Neural cell (in vitro differentiated cells): ENCODE data around the gene SPCS1. TPM values are rescaled to one million over a fixed set of nuclear protein-coding genes. Genes with fewer than 3 reads are reported as not detected.

ENCODE experiments used
- H2AFZ ChIP-seq: fragments of 200-600, 300-800 bp; sonication (generic), shearing (Covaris generic); 2 replicates; pipeline ENCODE4 v1.6.0; 2014; ENCODE audit warnings: low read depth, mild to moderate bottlenecking, antibody characterized with exemption, low read length, moderate library complexity
- H3F3A ChIP-seq: fragments of 200-600 bp; shearing (Covaris generic); 2 replicates; pipeline ENCODE4 v1.6.1; 2016; ENCODE audit warnings: mild to moderate bottlenecking, moderate library complexity, mixed read lengths, antibody characterized with exemption, low read length; ENCODE audit not compliant: insufficient read depth, poor library complexity, severe bottlenecking
- H3K27ac ChIP-seq: fragments of 200-600, 300-800 bp; sonication (generic), shearing (Covaris generic); 2 replicates; pipeline ENCODE4 v1.5.1; 2014; ENCODE audit warnings: mild to moderate bottlenecking, low read length, moderate library complexity
- H3K27me3 ChIP-seq: fragments of 300-800, 200-600 bp; sonication (generic), shearing (Covaris generic); 2 replicates; pipeline ENCODE4 v1.6.0; 2014; ENCODE audit warnings: mild to moderate bottlenecking, low read depth, low read length, moderate library complexity; ENCODE audit not compliant: insufficient read depth
- H3K36me3 ChIP-seq: fragments of 300-800, 200-600 bp; sonication (generic), shearing (Covaris generic); 2 replicates; pipeline ENCODE4 v1.5.1; 2014; ENCODE audit warnings: mild to moderate bottlenecking, antibody characterized with exemption, low read length, moderate library complexity; ENCODE audit not compliant: insufficient read depth
- H3K4me2 ChIP-seq: fragments of 300-800, 200-600 bp; sonication (generic), shearing (Covaris generic); 2 replicates; pipeline ENCODE4 v1.6.0; 2014; ENCODE audit warnings: mild to moderate bottlenecking, low read length
- H3K4me3 ChIP-seq: fragments of 300-800, 200-600 bp; sonication (generic), shearing (Covaris generic); 2 replicates; pipeline ENCODE4 v1.5.1; 2014; ENCODE audit warnings: mild to moderate bottlenecking, low read length, moderate library complexity
- H3K79me2 ChIP-seq: fragments of 200-600 bp; shearing (Covaris generic); replicated peaks from 2 replicates; pipeline ENCODE4 v1.6.0; 2014; ENCODE audit warnings: mild to moderate bottlenecking, low read length, moderate library complexity; ENCODE audit not compliant: insufficient read depth
- H3K9ac ChIP-seq: fragments of 300-800, 200-600 bp; sonication (generic), shearing (Covaris generic); 2 replicates; pipeline ENCODE4 v1.6.1; 2016; ENCODE audit warnings: mild to moderate bottlenecking, low read length, mixed read lengths
- H3K9me2 ChIP-seq: fragments of 200-600 bp; shearing (Covaris generic); 2 replicates; pipeline ENCODE4 v1.6.1; 2016; ENCODE audit warnings: mild to moderate bottlenecking, low read length, mixed read lengths; ENCODE audit not compliant: insufficient read depth
- H3K9me3 ChIP-seq: fragments of 200-600, 300-800 bp; sonication (generic), shearing (Covaris generic); 2 replicates; pipeline ENCODE4 v1.6.1; 2016; ENCODE audit warnings: mild to moderate bottlenecking, mixed run types, low read length, moderate library complexity, mixed read lengths
- H4K20me1 ChIP-seq: fragments of 200-600 bp; shearing (Covaris generic); 2 replicates; pipeline ENCODE4 v1.6.1; 2016; ENCODE audit warnings: mild to moderate bottlenecking, mixed run types; ENCODE audit not compliant: insufficient read depth
- CTCF ChIP-seq: fragments of 450-650 bp; IDR thresholded peaks from 2 replicates; pipeline ENCODE4 v1.5.1; 2014; ENCODE audit warnings: antibody characterized with exemption, mild to moderate bottlenecking, moderate library complexity; ENCODE audit not compliant: poor library complexity, severe bottlenecking
- EP300 ChIP-seq: fragments of 450-650 bp; conservative IDR thresholded peaks from 2 replicates; pipeline ENCODE4 v1.6.1; 2014; ENCODE audit warnings: antibody characterized with exemption, mild to moderate bottlenecking, moderate library complexity; ENCODE audit not compliant: poor library complexity, severe bottlenecking
- EZH2 ChIP-seq: fragments of 200-600, 300-800 bp; shearing (Covaris generic), sonication (generic); IDR thresholded peaks from 2 replicates; pipeline ENCODE4 v1.6.1; 2014; ENCODE audit warnings: antibody characterized with exemption, low read length, borderline replicate concordance, mild to moderate bottlenecking; ENCODE audit not compliant: insufficient read depth, poor library complexity, severe bottlenecking
- MXI1 ChIP-seq: fragments of 450-650 bp; conservative IDR thresholded peaks from 2 replicates; pipeline ENCODE4 v1.6.1; 2014; ENCODE audit warnings: antibody characterized with exemption, mild to moderate bottlenecking; ENCODE audit not compliant: poor library complexity, severe bottlenecking
- POLR2AphosphoS5 ChIP-seq: IDR thresholded peaks from 2 replicates; pipeline ENCODE4 v1.6.1; 2012
- RAD21 ChIP-seq: fragments of 450-650 bp; conservative IDR thresholded peaks from 2 replicates; pipeline ENCODE4 v1.6.1; 2014; ENCODE audit warnings: antibody characterized with exemption, mild to moderate bottlenecking, moderate library complexity
- REST ChIP-seq: IDR thresholded peaks from 2 replicates; pipeline ENCODE4 v1.6.1; 2012; ENCODE audit warnings: borderline replicate concordance
- SMC3 ChIP-seq: fragments of 450-650 bp; conservative IDR thresholded peaks from 2 replicates; pipeline ENCODE4 v1.6.1; 2014; ENCODE audit warnings: antibody characterized with exemption, mild to moderate bottlenecking, moderate library complexity; ENCODE audit not compliant: poor library complexity
- TAF1 ChIP-seq: IDR thresholded peaks from 2 replicates; pipeline ENCODE4 v1.6.1; 2012; ENCODE audit warnings: low read depth
- polyA plus RNA-seq: library from polyadenylated mRNA; depleted of rRNA; stranded (reverse); fragments of >200 nt; gene quantifications from 2 replicates; pipeline ENCODE4 v1.2.3, GENCODE V29; 2014

Gene SPCS1
- polyA plus RNA-seq, 1 donor from 2014 or later, result 97.4 TPM

GRCh38 chr3:52754373-52754772 is 48.5 kb downstream of the SPCS1 start:
- no peak overlapping the region for H3K4me3 ChIP-seq
- no peaks in the 10 kb centered on the region for H3K27me3 ChIP-seq
- H2AFZ ChIP-seq, result no peak overlapping the region
- H3K9me3 ChIP-seq, result no peaks in the 10 kb centered on the region
- no peak overlapping the region for H3K9ac ChIP-seq
- H3K9me2 ChIP-seq, result no peaks in the 10 kb centered on the region
- no peaks in the 10 kb centered on the region for H3K79me2 ChIP-seq
- no peaks in the 10 kb centered on the region for H3F3A ChIP-seq
- no peak overlapping the region for H3K27ac ChIP-seq
- H3K4me2 ChIP-seq, result no peak overlapping the region
- no peaks in the 10 kb centered on the region for H4K20me1 ChIP-seq
- H3K36me3 ChIP-seq, result peaks cover 5% of the 10 kb centered on the region
- TF ChIP-seq RAD21 (no peak), EZH2 (no peak), CTCF (no peak), SMC3 (no peak), TAF1 (no peak), REST (no peak), MXI1 (no peak)

- no peaks in the 10 kb centered on the region for H3K79me2 ChIP-seq
- H3K4me2 ChIP-seq, result no peak overlapping the region
- H3K9ac ChIP-seq, result no peak overlapping the region
- H3K9me3 ChIP-seq, result no peaks in the 10 kb centered on the region
- no peaks in the 10 kb centered on the region for H3K27me3 ChIP-seq
- H3F3A ChIP-seq, result no peaks in the 10 kb centered on the region
- H4K20me1 ChIP-seq, result no peaks in the 10 kb centered on the region
- no peak overlapping the region for H2AFZ ChIP-seq
- H3K36me3 ChIP-seq, result peaks cover 5% of the 10 kb centered on the region
- H3K4me3 ChIP-seq, result no peak overlapping the region
- no peak for TF ChIP-seq SMC3
- TF ChIP-seq RAD21, result no peak
- no peak for TF ChIP-seq REST
- TF ChIP-seq MXI1, result no peak
- no peak for TF ChIP-seq EP300
- TF ChIP-seq EZH2, result no peak
- no peak for TF ChIP-seq TAF1
- no peak for TF ChIP-seq CTCF
- no peak for TF ChIP-seq POLR2AphosphoS5
- no peak overlapping the region for H3K27ac ChIP-seq
- no peaks in the 10 kb centered on the region for H3K9me2 ChIP-seq
These were observed 50.2 kb downstream of the SPCS1 start for GRCh38 chr3:52756141-52756540.
